ENCODE results near the gene GAS7. TPM values are rescaled to one million over a fixed set of nuclear protein-coding genes. Genes with fewer than 3 reads are reported as not detected.

GAS7 gene
- total RNA-seq, 1 experiment from 2014 or later = 4.1 TPM

- no peak overlapping the region for H3K27ac ChIP-seq (ENCODE audit: low read depth, low read length)
- POLR2A ChIA-PET = no interaction called here
- ATAC-seq (no peak), DNase-seq (ENCODE audit: low read depth, low spot score) (no peak)
- no peak overlapping the region for H2AFZ ChIP-seq (ENCODE audit: low read depth, low read length, poor library complexity, severe bottlenecking)
- H3K4me2 ChIP-seq (ENCODE audit: low read length) = no peak overlapping the region
- no peaks in the 10 kb centered on the region for H4K20me1 ChIP-seq (ENCODE audit: insufficient read depth)
- CTCF ChIA-PET = no interaction called here
- intact Hi-C loops (cut with micrococcal nuclease) = no loop called here
- no peak overlapping the region for H3K4me3 ChIP-seq (replicated peaks in 1 of 2; ENCODE audit: low read depth in 1 of 2, low read length in 2 of 2)
- no peaks in the 10 kb centered on the region for H3K4me1 ChIP-seq (ENCODE audit: control insufficient read depth in 1 of 2, insufficient read depth in 2 of 2, low read length in 2 of 2)
- no TSS peak for BruUV-seq (replicated peaks)
- H3K27me3 ChIP-seq (ENCODE audit: insufficient read depth, low read length) = 0 out of 2 replicates have a peak, but pooled peaks cover 2% of the 10 kb centered on the region
- TF ChIP-seq POLR2A (IDR thresholded peaks at IDR 0.05; ENCODE audit: borderline replicate concordance, extremely low read depth, insufficient read depth, insufficient read length) = no peak
- no peak for TF ChIP-seq ZFX (IDR thresholded peaks at IDR 0.05)
- TF ChIP-seq TCF7L2 (IDR thresholded peaks at IDR 0.05; ENCODE audit: borderline replicate concordance, extremely low read depth, insufficient read depth, insufficient read length) = no peak
- TF ChIP-seq ATF3 (IDR thresholded peaks at IDR 0.05) = no peak
- no peak for TF ChIP-seq ZBTB33 (IDR thresholded peaks at IDR 0.05; ENCODE audit: extremely low read depth, insufficient replicate concordance, low read length)
- TF ChIP-seq YY1 (IDR thresholded peaks at IDR 0.05; ENCODE audit: extremely low read depth, insufficient replicate concordance, low read depth, low read length) = no peak
- no peak for TF ChIP-seq CEBPB (IDR thresholded peaks at IDR 0.05; ENCODE audit: low read depth)
- TF ChIP-seq EGR1 (IDR thresholded peaks at IDR 0.05; ENCODE audit: low read depth) = no peak
- TF ChIP-seq SIN3A (IDR thresholded peaks at IDR 0.05; ENCODE audit: low read depth) = no peak
- TF ChIP-seq CBX3 (IDR thresholded peaks at IDR 0.05; ENCODE audit: low read depth) = no peak
- no peak for TF ChIP-seq MAX (IDR thresholded peaks at IDR 0.05)
- TF ChIP-seq FOSL1 (IDR thresholded peaks at IDR 0.05; ENCODE audit: low read depth) = no peak
- TF ChIP-seq EZH2phosphoT487 (IDR thresholded peaks at IDR 0.05; ENCODE audit: borderline replicate concordance) = no peak
- no peak for TF ChIP-seq SP1 (IDR thresholded peaks at IDR 0.05; ENCODE audit: low read depth)
- H3K9me3 ChIP-seq (ENCODE audit: control insufficient read depth in 1 of 2, insufficient read depth in 1 of 2, low read depth in 1 of 2, low read length in 2 of 2) = no peaks in the 10 kb centered on the region
- H3K9ac ChIP-seq (ENCODE audit: low read length) = no peak overlapping the region
- no peaks in the 10 kb centered on the region for H3K9me2 ChIP-seq (ENCODE audit: insufficient read depth)
- RAD21 ChIA-PET (ENCODE audit: low non-redundant PET in 1 of 2, low total read pairs in 2 of 2, uncharacterized antibody in 2 of 2, unreplicated experiment in 2 of 2) = no interaction called here
- H3K79me2 ChIP-seq (ENCODE audit: insufficient read depth, low read length) = no peaks in the 10 kb centered on the region
- H3K36me3 ChIP-seq (ENCODE audit: control insufficient read depth in 1 of 2, insufficient read depth in 2 of 2, low read length in 2 of 2) = no peaks in the 10 kb centered on the region
Measured at GRCh38 chr17:10041287-10041612, 157.2 kb downstream of the GAS7 start.

All from HCT116 (cell line).